Adrenal gland (tissue), 12 donors: Measurements from ENCODE around the gene SLC9A3. TPM values are rescaled to one million over a fixed set of nuclear protein-coding genes. Genes with fewer than 3 reads are reported as not detected.

ENCODE experiments used
- DNase-seq, 7 donors: peaks; one replicate each; pipeline ENCODE4 v3.0.0-alpha.2; 2019 to 2020
- H3K27ac ChIP-seq, 5 donors: fragments of 200-600 bp; sonication (generic) in 4 of 5; 1 replicate in 3 of 5; 2 replicates in 2 of 5; pipeline versions ENCODE4 v1.5.1 to v1.8.0; 2016 to 2020; ENCODE audit warnings: mild to moderate bottlenecking in 1 of 5
- H3K27me3 ChIP-seq: fragments of 200-600 bp; 2 replicates; pipeline ENCODE4 v1.8.0; 2021
- H3K36me3 ChIP-seq, 2 donors: fragments of 200-600 bp; replicated peaks in 1 of 2; 1 replicate in 1 of 2; 2 replicates in 1 of 2; pipeline versions ENCODE4 v1.5.1 to v1.8.0; 2018 to 2022
- H3K4me1 ChIP-seq, 2 donors: fragments of 200-600 bp; replicated peaks in 1 of 2; 1 replicate in 1 of 2; 2 replicates in 1 of 2; pipeline versions ENCODE4 v1.5.1 to v1.8.0; 2018 to 2021
- H3K4me3 ChIP-seq, 4 donors: fragments of 200-600 bp; sonication (generic) in 3 of 4; one replicate each; pipeline ENCODE4 v1.5.1; 2016 to 2018
- H3K9me3 ChIP-seq, 3 donors: fragments of 200-600 bp; sonication (generic) in 1 of 3; replicated peaks in 1 of 3; 1 replicate in 2 of 3; 2 replicates in 1 of 3; pipeline versions ENCODE4 v1.5.1 to v1.8.0; 2016 to 2021
- CTCF ChIP-seq, 6 experiments: fragments of 450-650 bp in 4 of 6; fragments of 200-600 bp in 2 of 6; sonication (generic) in 1 of 6; IDR thresholded peaks; 1 replicate in 5 of 6; 2 replicates in 1 of 6; pipeline versions ENCODE4 v1.5.1 to v1.8.0; 2016 to 2021; ENCODE audit warnings: antibody characterized with exemption in 6 of 6, mild to moderate bottlenecking in 2 of 6, moderate library complexity in 1 of 6
- POLR2A ChIP-seq, 2 donors: fragments of 450-650 bp; IDR thresholded peaks; one replicate each; pipeline ENCODE4 v1.6.1; 2017; ENCODE audit warnings: antibody characterized with exemption in 2 of 2, mild to moderate bottlenecking in 2 of 2, moderate library complexity in 1 of 2
- WGBS, 4 donors: extraction: QIAGEN DNeasy Blood & Tissue Kit in 2 of 4; methylation state at CpG; one replicate each; pipeline versions ENCODE4 v1.1.5 to v1.1.7; 2013 to 2017; 5-methylcytosine and 5-hydroxymethylcytosine counted together
- intact Hi-C, 2 donors: fragments of 100-400 bp; cut with DNase I; formaldehyde crosslinking; loops; one replicate each; pipeline versions ENCODE4 v1.14.1 to v1.15.0; 2022 to 2023
- polyA plus RNA-seq, 3 donors: library from polyadenylated mRNA; stranded (reverse); fragments of 200-250 nt in 2 of 3; fragments of 350-450 nt in 1 of 3; fragmentation: Illumina TruSeq in 1 of 3; extraction: RNeasy Lipid Tissue Mini Kit (QIAGEN cat#74804) in 1 of 3; gene quantifications; one replicate each; pipeline ENCODE4 v1.2.3, GENCODE V29; 2013 to 2014
- total RNA-seq, 9 donors: library from RNA; depleted of rRNA in 4 of 9; stranded (reverse); fragments of >200 nt in 4 of 9; fragments of 120-200 nt in 1 of 9; fragmentation: NEBNext Ultra II Directional in 1 of 9; extraction: Animal tissue kit (Norgen Biotek cat#: 25700) in 1 of 9; gene quantifications; one replicate each; pipeline versions ENCODE4 v1.1.0 to v1.2.4, GENCODE V29; 2013 to 2023
- donor health status: healthy with polysubstance abuse.
- donor health status: Bipolar disorder and iron deficiency.
- donor health status: DM: yes; HTN: yes; CAD: no.
- donor health status: DM: no; HTN: no; CAD: no.
- donor health status: DM: no; HTN: no; CAD: no.
- donor health status: DM: yes; HTN: yes; CAD: no.

Gene SLC9A3
- total and polyA plus RNA-seq, 12 donors: 0.83 to 5.5 (median 1.7) TPM

- H3K4me3 ChIP-seq: no peak overlapping the region
- H3K36me3 ChIP-seq: peaks cover 0 to 75% of the 10 kb centered on the region in 2 donors
- H3K27ac ChIP-seq: no peak overlapping the region
- TF ChIP-seq CTCF (IDR thresholded peaks at IDR 0.05): no peak
- TF ChIP-seq POLR2A (IDR thresholded peaks at IDR 0.05): no peak
- 89 to 97% (median 97%) methylated on average over 21 to 24 of the region's 24 CpGs for WGBS, 4 donors
- no peaks in the 10 kb centered on the region for H3K9me3 ChIP-seq
- no peaks in the 10 kb centered on the region for H3K27me3 ChIP-seq
- intact Hi-C loops: no loop called here
- peak in 2 of 7 donors; percentile 2 to 38 for DNase-seq
- no peaks in the 10 kb centered on the region for H3K4me1 ChIP-seq
Observed at GRCh38 chr5:459562-460272, 64.5 kb downstream of the SLC9A3 start.

- H3K27me3 ChIP-seq: no peaks in the 10 kb centered on the region
- no peak overlapping the region for H3K4me3 ChIP-seq
- intact Hi-C loops: no loop called here
- no peaks in the 10 kb centered on the region for H3K9me3 ChIP-seq
- no peak overlapping the region for H3K27ac ChIP-seq
- WGBS, 4 donors: 82 to 91% (median 85%) methylated on average over 17 of the region's 17 CpGs
- DNase-seq: peak in 3 of 7 donors; percentile 9 to 41 (median 10)
- peaks cover 0 to 75% of the 10 kb centered on the region in 2 donors for H3K36me3 ChIP-seq
- no peak for TF ChIP-seq CTCF (IDR thresholded peaks at IDR 0.05)
- TF ChIP-seq POLR2A (IDR thresholded peaks at IDR 0.05): no peak
- H3K4me1 ChIP-seq: no peaks in the 10 kb centered on the region
Observed at GRCh38 chr5:458547-459353, 65.5 kb downstream of the SLC9A3 start.

- H3K27ac ChIP-seq: no peak overlapping the region
- intact Hi-C loops: no loop called here
- H3K36me3 ChIP-seq: peaks cover 0 to 75% of the 10 kb centered on the region in 2 donors
- H3K9me3 ChIP-seq: peaks cover 0 to 1% (median 0%) of the 10 kb centered on the region in 3 donors
- TF ChIP-seq CTCF (IDR thresholded peaks at IDR 0.05) (no peak), POLR2A (IDR thresholded peaks at IDR 0.05) (no peak)
- no peaks in the 10 kb centered on the region for H3K27me3 ChIP-seq
- no peak overlapping the region for H3K4me3 ChIP-seq
- WGBS, 4 donors: 86 to 100% (median 94%) methylated on average over 7 to 19 of the region's 19 CpGs
- DNase-seq: peak in 3 of 7 donors; percentile 5 to 41 (median 5)
- H3K4me1 ChIP-seq: no peaks in the 10 kb centered on the region
Observed at GRCh38 chr5:457195-457961, 66.9 kb downstream of the SLC9A3 start.
